Measurements from ENCODE around the gene CPNE2.

DNA sequence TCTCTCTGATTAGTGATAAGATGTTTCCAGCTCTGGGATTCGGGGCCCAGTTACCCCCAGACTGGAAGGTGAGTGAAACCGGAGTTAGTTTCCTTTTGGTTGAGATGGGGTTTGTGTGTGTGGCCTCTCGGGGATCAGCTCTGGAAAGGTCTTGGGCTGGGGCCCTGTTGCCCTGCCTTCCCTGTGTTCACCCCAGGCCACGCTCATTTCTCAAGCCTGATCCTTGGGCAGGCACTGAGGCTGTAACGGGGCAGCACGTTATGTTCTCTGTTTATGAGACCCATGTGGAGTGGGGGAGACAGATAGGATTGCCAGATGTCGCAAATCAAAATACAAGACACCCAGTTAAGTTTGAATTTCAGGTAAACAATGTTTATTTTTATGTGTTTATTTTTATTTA, 35.5 kb downstream of the CPNE2 start:
- TF ChIP-seq, protein P1, sequence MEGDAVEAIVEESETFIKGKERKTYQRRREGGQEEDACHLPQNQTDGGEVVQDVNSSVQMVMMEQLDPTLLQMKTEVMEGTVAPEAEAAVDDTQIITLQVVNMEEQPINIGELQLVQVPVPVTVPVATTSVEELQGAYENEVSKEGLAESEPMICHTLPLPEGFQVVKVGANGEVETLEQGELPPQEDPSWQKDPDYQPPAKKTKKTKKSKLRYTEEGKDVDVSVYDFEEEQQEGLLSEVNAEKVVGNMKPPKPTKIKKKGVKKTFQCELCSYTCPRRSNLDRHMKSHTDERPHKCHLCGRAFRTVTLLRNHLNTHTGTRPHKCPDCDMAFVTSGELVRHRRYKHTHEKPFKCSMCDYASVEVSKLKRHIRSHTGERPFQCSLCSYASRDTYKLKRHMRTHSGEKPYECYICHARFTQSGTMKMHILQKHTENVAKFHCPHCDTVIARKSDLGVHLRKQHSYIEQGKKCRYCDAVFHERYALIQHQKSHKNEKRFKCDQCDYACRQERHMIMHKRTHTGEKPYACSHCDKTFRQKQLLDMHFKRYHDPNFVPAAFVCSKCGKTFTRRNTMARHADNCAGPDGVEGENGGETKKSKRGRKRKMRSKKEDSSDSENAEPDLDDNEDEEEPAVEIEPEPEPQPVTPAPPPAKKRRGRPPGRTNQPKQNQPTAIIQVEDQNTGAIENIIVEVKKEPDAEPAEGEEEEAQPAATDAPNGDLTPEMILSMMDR (IDR thresholded peaks at IDR 0.05): no peak
- no peak for TF ChIP-seq POLR2A (IDR thresholded peaks at IDR 0.05)

All from uterus (tissue), 2 donors.